ENCODE measurements around the gene TFE3.

- no peak for TF ChIP-seq POLR2A (IDR thresholded peaks at IDR 0.05)
- TF ChIP-seq, protein P1, sequence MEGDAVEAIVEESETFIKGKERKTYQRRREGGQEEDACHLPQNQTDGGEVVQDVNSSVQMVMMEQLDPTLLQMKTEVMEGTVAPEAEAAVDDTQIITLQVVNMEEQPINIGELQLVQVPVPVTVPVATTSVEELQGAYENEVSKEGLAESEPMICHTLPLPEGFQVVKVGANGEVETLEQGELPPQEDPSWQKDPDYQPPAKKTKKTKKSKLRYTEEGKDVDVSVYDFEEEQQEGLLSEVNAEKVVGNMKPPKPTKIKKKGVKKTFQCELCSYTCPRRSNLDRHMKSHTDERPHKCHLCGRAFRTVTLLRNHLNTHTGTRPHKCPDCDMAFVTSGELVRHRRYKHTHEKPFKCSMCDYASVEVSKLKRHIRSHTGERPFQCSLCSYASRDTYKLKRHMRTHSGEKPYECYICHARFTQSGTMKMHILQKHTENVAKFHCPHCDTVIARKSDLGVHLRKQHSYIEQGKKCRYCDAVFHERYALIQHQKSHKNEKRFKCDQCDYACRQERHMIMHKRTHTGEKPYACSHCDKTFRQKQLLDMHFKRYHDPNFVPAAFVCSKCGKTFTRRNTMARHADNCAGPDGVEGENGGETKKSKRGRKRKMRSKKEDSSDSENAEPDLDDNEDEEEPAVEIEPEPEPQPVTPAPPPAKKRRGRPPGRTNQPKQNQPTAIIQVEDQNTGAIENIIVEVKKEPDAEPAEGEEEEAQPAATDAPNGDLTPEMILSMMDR (IDR thresholded peaks at IDR 0.05) = no peak
Observed at GRCh38 chrX:49019599-49020249, 23.4 kb downstream of the TFE3 start.

Measured in heart left ventricle (tissue), 13 donors.